ENCODE measurements around the gene CRIM1. TPM values are rescaled to one million over a fixed set of nuclear protein-coding genes. Genes with fewer than 3 reads are reported as not detected.

The CRIM1 gene
- total RNA-seq, 5 donors from 2014 or later (not counting 1 experiment from before 2014, with no cell fraction given) = 2.0 to 5.8 (median 4.2) TPM

DNA sequence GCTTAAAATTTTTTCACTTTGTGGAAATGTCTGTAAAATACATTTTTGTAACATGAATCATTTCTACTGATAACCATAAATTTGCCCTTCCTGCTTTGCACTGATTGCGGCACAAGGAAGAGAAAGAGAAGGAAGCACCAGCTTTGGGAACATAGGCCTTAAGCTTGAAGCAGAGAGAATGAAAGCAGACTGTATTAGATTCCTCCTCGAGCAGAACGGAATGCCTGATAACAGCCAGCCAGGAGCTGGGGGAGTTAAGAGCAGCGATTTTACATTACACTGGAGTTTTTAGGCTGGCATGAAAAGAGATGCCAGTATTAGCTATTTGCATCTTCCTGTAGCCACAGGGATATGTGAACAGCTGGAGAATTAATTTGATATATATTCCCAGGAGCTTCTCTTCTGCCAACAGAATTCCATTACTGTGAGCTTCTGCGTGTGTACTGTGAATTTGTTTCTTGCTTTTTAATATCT lies 33.5 kb downstream of the CRIM1 start:
- 100% methylated on average over 2 of the region's 5 CpGs for WGBS (ENCODE audit: insufficient coverage)
- no peaks in the 10 kb centered on the region for H3K4me1 ChIP-seq (ENCODE audit: control insufficient read depth in 1 of 2, extremely low read depth in 1 of 2, insufficient read depth in 2 of 2, low read length in 2 of 2)
- H3K9me3 ChIP-seq = no peaks in the 10 kb centered on the region
- Mint-ChIP-seq H3K4me3 (no peak overlapping the region), H3K36me3 (no peaks in the 10 kb centered on the region), H3K27me3 (no peaks in the 10 kb centered on the region), H3K27ac (no peak overlapping the region), H3K4me1 (peaks cover 12 to 16% (median 12%) of the 10 kb centered on the region in 3 donors), H3K9me3 (no peaks in the 10 kb centered on the region)
- POLR2A ChIA-PET = no interaction called here
- no peak for DNase-seq
- H3K27me3 ChIP-seq (replicated peaks in 1 of 2; ENCODE audit: control insufficient read depth in 2 of 2, extremely low read depth in 1 of 2, insufficient read depth in 2 of 2, low read length in 1 of 2) = no peaks in the 10 kb centered on the region
- H3K36me3 ChIP-seq (ENCODE audit: control insufficient read depth in 2 of 2, extremely low read depth in 1 of 2, insufficient read depth in 1 of 2, low read length in 1 of 2) = no peaks in the 10 kb centered on the region
- CTCF ChIA-PET = interaction anchor here in 1 of 2 donors (0.6 kb wide), 1 partner anchor 10 kb away, joined by 3 read pairs; no protein-coding TSS in a partner anchor
- H3K27ac ChIP-seq (ENCODE audit: low read length) = no peak overlapping the region
- H3K4me3 ChIP-seq (ENCODE audit: control insufficient read depth in 1 of 2, extremely low read depth in 1 of 2, low read length in 1 of 2) = no peak overlapping the region
- ATAC-seq (replicated peaks in 1 of 4) = no peak

DNA sequence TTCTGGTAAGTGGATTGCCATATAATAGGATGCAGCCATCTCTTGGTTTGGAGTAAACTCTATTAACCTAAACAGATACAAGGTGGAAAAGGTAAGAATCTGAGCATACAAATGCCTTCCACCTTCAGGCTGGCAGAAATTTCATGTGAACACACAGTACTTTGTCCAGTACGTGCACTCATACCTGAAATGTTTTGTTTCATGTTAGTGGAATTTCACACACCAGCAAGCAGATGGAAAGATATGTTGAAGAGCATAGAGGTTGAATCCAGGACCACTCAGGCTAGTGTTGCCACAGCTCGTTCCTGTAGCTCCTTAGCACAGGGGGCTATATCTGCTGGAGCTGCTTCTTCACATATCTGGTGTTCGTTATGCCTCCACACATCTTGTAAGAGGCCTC lies 34.0 kb downstream of the CRIM1 start:
- H3K27ac ChIP-seq (ENCODE audit: low read length) = no peak overlapping the region
- DNase-seq (no peak), ATAC-seq (replicated peaks in 1 of 4) (no peak)
- Mint-ChIP-seq H3K27me3 (no peaks in the 10 kb centered on the region), H3K4me3 (no peak overlapping the region), H3K4me1 (peaks cover 12 to 16% (median 12%) of the 10 kb centered on the region in 3 donors), H3K36me3 (no peaks in the 10 kb centered on the region), H3K27ac (no peak overlapping the region), H3K9me3 (no peaks in the 10 kb centered on the region)
- H3K27me3 ChIP-seq (replicated peaks in 1 of 2; ENCODE audit: control insufficient read depth in 2 of 2, extremely low read depth in 1 of 2, insufficient read depth in 2 of 2, low read length in 1 of 2) = no peaks in the 10 kb centered on the region
- H3K4me3 ChIP-seq (ENCODE audit: control insufficient read depth in 1 of 2, extremely low read depth in 1 of 2, low read length in 1 of 2) = no peak overlapping the region
- H3K9me3 ChIP-seq = no peaks in the 10 kb centered on the region
- H3K4me1 ChIP-seq (ENCODE audit: control insufficient read depth in 1 of 2, extremely low read depth in 1 of 2, insufficient read depth in 2 of 2, low read length in 2 of 2) = no peaks in the 10 kb centered on the region
- ChIA-PET POLR2A (no interaction called here), CTCF (interaction anchor here in 1 of 2 donors (0.6 kb wide), 1 partner anchor 11 kb away, joined by 3 read pairs; no protein-coding TSS in a partner anchor)
- 86% methylated on average over 1 of the region's 3 CpGs for WGBS (ENCODE audit: insufficient coverage)
- H3K36me3 ChIP-seq (ENCODE audit: control insufficient read depth in 2 of 2, extremely low read depth in 1 of 2, insufficient read depth in 1 of 2, low read length in 1 of 2) = no peaks in the 10 kb centered on the region

DNA sequence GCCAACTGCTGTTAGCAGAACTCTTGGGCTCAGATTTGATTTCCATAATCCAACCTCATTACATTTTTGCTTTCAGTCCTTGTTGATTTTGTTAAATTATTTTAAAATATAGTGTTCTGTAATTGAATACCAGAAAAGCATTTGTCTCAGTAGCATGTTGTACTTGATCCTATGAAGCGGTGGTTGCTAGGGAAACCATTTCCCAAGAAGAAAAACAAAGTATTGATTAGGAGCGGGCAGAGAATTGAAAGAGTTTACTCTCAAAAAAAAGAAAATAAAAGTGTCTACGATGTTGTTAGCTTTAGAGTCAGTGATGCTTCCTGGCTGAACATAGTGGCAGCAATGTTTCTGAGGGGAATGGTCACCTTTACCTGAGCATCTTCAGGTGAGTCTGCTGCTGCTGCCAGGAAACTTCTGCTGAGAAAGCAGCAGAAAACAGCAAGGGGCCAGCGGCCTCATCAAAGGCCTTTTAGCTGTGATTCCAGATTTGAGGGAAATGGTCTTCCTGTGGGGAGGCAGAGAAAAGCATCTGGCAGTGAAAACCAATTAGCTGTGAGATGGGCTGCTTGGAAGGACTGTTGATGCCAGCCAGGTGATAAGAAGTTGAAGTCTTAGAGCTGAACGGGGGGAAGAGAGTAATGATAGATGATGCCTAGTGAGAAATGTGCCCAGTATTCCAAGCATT lies 37.1 kb downstream of the CRIM1 start:
- Histone ChIP-seq H3K4me3 (ENCODE audit: control insufficient read depth in 1 of 2, extremely low read depth in 1 of 2, low read length in 1 of 2) (no peak overlapping the region), H3K27ac (ENCODE audit: low read length) (no peak overlapping the region), H3K36me3 (ENCODE audit: control insufficient read depth in 2 of 2, extremely low read depth in 1 of 2, insufficient read depth in 1 of 2, low read length in 1 of 2) (no peaks in the 10 kb centered on the region), H3K4me1 (ENCODE audit: control insufficient read depth in 1 of 2, extremely low read depth in 1 of 2, insufficient read depth in 2 of 2, low read length in 2 of 2) (no peaks in the 10 kb centered on the region), H3K9me3 (no peaks in the 10 kb centered on the region), H3K27me3 (replicated peaks in 1 of 2; ENCODE audit: control insufficient read depth in 2 of 2, extremely low read depth in 1 of 2, insufficient read depth in 2 of 2, low read length in 1 of 2) (no peaks in the 10 kb centered on the region)
- Mint-ChIP-seq H3K36me3 (no peaks in the 10 kb centered on the region), H3K27ac (no peak overlapping the region), H3K4me1 (peaks cover 2 to 8% (median 2%) of the 10 kb centered on the region in 3 donors), H3K27me3 (no peaks in the 10 kb centered on the region), H3K4me3 (no peak overlapping the region), H3K9me3 (no peaks in the 10 kb centered on the region)
- WGBS (ENCODE audit: insufficient coverage) = 90% methylated on average over 4 of the region's 5 CpGs
- CTCF ChIA-PET = no interaction called here
- ATAC-seq (replicated peaks in 1 of 4) = no peak
- no peak for DNase-seq
- POLR2A ChIA-PET = no interaction called here

DNA sequence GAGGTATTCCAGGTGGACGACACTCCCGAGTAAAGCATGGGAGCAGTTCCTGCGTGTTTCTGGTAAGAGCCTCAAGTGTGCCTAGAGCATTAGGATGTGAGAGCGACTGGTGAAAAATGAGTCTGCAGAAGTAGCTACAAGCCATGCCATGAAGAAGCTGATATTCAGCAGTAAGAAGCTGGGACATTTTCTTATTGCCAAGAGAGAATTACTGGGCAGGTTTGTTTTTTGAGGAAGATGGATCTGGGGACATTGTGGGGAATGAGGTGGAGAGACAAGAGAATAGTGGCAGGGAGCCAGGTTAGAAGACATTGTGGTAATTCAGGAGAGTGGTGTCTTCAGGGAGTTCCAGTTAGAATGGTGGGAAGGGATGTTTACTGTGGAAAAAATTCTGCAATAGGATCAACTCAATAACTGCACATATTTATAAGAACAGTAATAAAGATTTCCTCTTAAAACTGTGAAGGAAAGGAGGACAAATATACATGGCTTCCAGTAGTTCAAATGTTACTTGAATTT lies 38.2 kb downstream of the CRIM1 start:
- WGBS (ENCODE audit: insufficient coverage) = 92% methylated on average over 4 of the region's 4 CpGs
- POLR2A ChIA-PET = no interaction called here
- no peaks in the 10 kb centered on the region for H3K36me3 Mint-ChIP-seq
- CTCF ChIA-PET = no interaction called here
- Histone ChIP-seq H3K4me3 (ENCODE audit: control insufficient read depth in 1 of 2, extremely low read depth in 1 of 2, low read length in 1 of 2) (no peak overlapping the region), H3K4me1 (ENCODE audit: control insufficient read depth in 1 of 2, extremely low read depth in 1 of 2, insufficient read depth in 2 of 2, low read length in 2 of 2) (no peaks in the 10 kb centered on the region), H3K27me3 (replicated peaks in 1 of 2; ENCODE audit: control insufficient read depth in 2 of 2, extremely low read depth in 1 of 2, insufficient read depth in 2 of 2, low read length in 1 of 2) (no peaks in the 10 kb centered on the region), H3K36me3 (ENCODE audit: control insufficient read depth in 2 of 2, extremely low read depth in 1 of 2, insufficient read depth in 1 of 2, low read length in 1 of 2) (no peaks in the 10 kb centered on the region), H3K9me3 (no peaks in the 10 kb centered on the region), H3K27ac (ENCODE audit: low read length) (no peak overlapping the region)
- no peaks in the 10 kb centered on the region for H3K9me3 Mint-ChIP-seq
- no peak for ATAC-seq (replicated peaks in 1 of 4)
- DNase-seq = no peak
- H3K4me1 Mint-ChIP-seq = no peaks in the 10 kb centered on the region
- H3K27me3 Mint-ChIP-seq = no peaks in the 10 kb centered on the region
- no peak overlapping the region for H3K27ac Mint-ChIP-seq
- no peak overlapping the region for H3K4me3 Mint-ChIP-seq

DNA sequence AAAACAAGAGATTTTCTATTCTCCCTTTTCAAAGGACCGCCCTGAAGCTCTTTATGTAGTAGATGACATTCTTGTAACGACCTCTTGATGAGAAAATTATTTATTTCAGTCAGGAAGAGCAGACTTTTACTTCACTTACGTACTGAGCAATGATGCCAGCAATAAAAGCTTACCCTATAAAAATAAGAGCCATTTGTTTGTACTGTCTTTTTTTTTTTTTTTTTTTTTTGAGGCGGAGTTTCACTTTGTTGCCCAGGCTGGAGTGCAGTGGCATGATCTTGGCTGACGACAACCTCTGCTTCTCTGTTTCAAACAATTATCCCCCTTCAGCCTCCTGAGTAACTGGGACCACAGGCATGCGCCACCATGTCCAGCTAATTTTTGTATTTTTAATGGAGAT lies 39.2 kb downstream of the CRIM1 start:
- no peaks in the 10 kb centered on the region for H3K4me1 ChIP-seq (ENCODE audit: control insufficient read depth in 1 of 2, extremely low read depth in 1 of 2, insufficient read depth in 2 of 2, low read length in 2 of 2)
- ChIA-PET POLR2A (interaction anchor here in 1 of 2 donors (0.6 kb wide), 1 partner anchor 189 kb away, joined by 8 read pairs; no protein-coding TSS in a partner anchor), CTCF (no interaction called here)
- Mint-ChIP-seq H3K27me3 (no peaks in the 10 kb centered on the region), H3K4me3 (no peak overlapping the region), H3K27ac (no peak overlapping the region), H3K4me1 (no peaks in the 10 kb centered on the region), H3K9me3 (no peaks in the 10 kb centered on the region), H3K36me3 (no peaks in the 10 kb centered on the region)
- WGBS (ENCODE audit: insufficient coverage) = 100% methylated on average over 1 of the region's 6 CpGs
- H3K27me3 ChIP-seq (replicated peaks in 1 of 2; ENCODE audit: control insufficient read depth in 2 of 2, extremely low read depth in 1 of 2, insufficient read depth in 2 of 2, low read length in 1 of 2) = no peaks in the 10 kb centered on the region
- H3K27ac ChIP-seq (ENCODE audit: low read length) = no peak overlapping the region
- no peak overlapping the region for H3K4me3 ChIP-seq (ENCODE audit: control insufficient read depth in 1 of 2, extremely low read depth in 1 of 2, low read length in 1 of 2)
- no peaks in the 10 kb centered on the region for H3K36me3 ChIP-seq (ENCODE audit: control insufficient read depth in 2 of 2, extremely low read depth in 1 of 2, insufficient read depth in 1 of 2, low read length in 1 of 2)
- ATAC-seq (replicated peaks in 1 of 4) = no peak
- no peak for DNase-seq
- no peaks in the 10 kb centered on the region for H3K9me3 ChIP-seq

DNA sequence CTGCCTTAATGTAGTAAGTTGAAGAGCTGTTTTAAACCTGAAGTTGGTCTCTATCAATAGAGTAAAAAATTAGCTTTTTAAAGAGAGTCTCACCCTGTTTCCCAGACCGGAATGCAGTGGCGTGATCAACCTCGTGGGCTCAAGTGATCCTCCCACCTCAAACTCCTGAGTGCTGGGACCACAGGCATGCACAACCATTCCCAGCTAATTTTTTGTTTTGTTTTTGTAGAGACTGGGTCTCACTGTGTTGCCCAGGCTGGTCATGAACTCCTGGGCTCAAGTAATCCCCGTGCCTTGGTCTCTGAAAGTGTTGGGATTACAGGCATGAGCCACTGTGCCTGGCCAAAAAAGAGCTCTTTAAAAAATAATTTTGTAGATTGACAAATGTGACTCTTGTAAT lies 40.3 kb downstream of the CRIM1 start:
- Histone ChIP-seq H3K27me3 (replicated peaks in 1 of 2; ENCODE audit: control insufficient read depth in 2 of 2, extremely low read depth in 1 of 2, insufficient read depth in 2 of 2, low read length in 1 of 2) (no peaks in the 10 kb centered on the region), H3K4me1 (ENCODE audit: control insufficient read depth in 1 of 2, extremely low read depth in 1 of 2, insufficient read depth in 2 of 2, low read length in 2 of 2) (no peaks in the 10 kb centered on the region), H3K9me3 (no peaks in the 10 kb centered on the region), H3K4me3 (ENCODE audit: control insufficient read depth in 1 of 2, extremely low read depth in 1 of 2, low read length in 1 of 2) (no peak overlapping the region), H3K36me3 (ENCODE audit: control insufficient read depth in 2 of 2, extremely low read depth in 1 of 2, insufficient read depth in 1 of 2, low read length in 1 of 2) (no peaks in the 10 kb centered on the region), H3K27ac (ENCODE audit: low read length) (no peak overlapping the region)
- ATAC-seq (replicated peaks in 1 of 4) (no peak), DNase-seq (no peak)
- Mint-ChIP-seq H3K27me3 (no peaks in the 10 kb centered on the region), H3K36me3 (no peaks in the 10 kb centered on the region), H3K27ac (no peak overlapping the region), H3K4me1 (no peaks in the 10 kb centered on the region), H3K4me3 (no peak overlapping the region), H3K9me3 (no peaks in the 10 kb centered on the region)
- POLR2A ChIA-PET = no interaction called here
- WGBS (ENCODE audit: insufficient coverage) = 100% methylated on average over 1 of the region's 4 CpGs
- CTCF ChIA-PET = interaction anchor here in 1 of 2 donors (0.5 kb wide), 1 partner anchor 23 kb away, joined by 3 read pairs; no protein-coding TSS in a partner anchor

Data from T-cell (primary cell).